Testis (tissue), 2 donors: Measurements from ENCODE around the gene EPS8L2.

Experiments used
- POLR2A ChIP-seq: fragments of 450-650 bp; IDR thresholded peaks from one replicate; pipeline ENCODE4 v1.6.1; 2017; ENCODE audit warnings: antibody characterized with exemption, mild to moderate bottlenecking, moderate library complexity
- TF ChIP-seq, protein P1 (sequence below), 3 experiments: fragments of 450-650 bp in 2 of 3; fragments of 200-600 bp in 1 of 3; sonication (generic) in 1 of 3; IDR thresholded peaks; one replicate each; pipeline ENCODE4 v1.5.1; 2016 to 2019; ENCODE audit warnings: antibody characterized with exemption in 3 of 3, mild to moderate bottlenecking in 2 of 3, moderate library complexity in 1 of 3

DNA sequence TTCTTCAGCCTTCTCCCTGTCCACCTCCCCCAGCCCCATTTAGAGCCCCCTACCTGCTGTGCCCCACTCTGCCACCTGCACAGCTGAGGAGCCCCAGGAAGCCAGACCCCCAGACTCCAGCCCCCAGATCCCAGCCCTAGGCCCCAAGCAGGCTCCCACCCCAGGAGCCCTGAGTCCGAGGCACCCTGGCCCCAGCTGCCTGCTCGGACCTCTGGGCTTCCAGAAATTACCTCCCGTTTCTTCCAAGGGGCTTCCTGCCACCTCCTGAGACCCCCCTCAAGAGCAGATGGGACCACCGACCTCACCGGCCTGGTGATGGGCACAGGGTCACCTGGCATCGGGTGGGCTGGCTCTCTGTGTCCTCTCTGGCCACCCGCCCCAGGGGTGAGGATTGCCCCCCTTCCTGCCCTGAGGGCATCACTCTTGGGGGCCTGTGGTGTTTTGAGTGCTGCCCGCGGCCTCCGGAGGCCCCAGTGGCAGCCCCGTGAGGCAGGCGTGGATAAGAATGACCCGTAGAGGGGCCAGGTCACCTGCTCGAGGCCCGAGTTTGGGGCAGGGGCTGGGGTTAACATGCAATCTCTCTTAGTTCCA lies 23.0 kb downstream of the EPS8L2 start:
- TF ChIP-seq, protein P1, sequence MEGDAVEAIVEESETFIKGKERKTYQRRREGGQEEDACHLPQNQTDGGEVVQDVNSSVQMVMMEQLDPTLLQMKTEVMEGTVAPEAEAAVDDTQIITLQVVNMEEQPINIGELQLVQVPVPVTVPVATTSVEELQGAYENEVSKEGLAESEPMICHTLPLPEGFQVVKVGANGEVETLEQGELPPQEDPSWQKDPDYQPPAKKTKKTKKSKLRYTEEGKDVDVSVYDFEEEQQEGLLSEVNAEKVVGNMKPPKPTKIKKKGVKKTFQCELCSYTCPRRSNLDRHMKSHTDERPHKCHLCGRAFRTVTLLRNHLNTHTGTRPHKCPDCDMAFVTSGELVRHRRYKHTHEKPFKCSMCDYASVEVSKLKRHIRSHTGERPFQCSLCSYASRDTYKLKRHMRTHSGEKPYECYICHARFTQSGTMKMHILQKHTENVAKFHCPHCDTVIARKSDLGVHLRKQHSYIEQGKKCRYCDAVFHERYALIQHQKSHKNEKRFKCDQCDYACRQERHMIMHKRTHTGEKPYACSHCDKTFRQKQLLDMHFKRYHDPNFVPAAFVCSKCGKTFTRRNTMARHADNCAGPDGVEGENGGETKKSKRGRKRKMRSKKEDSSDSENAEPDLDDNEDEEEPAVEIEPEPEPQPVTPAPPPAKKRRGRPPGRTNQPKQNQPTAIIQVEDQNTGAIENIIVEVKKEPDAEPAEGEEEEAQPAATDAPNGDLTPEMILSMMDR (IDR thresholded peaks at IDR 0.05): no peak
- no peak for TF ChIP-seq POLR2A
